WI38 (cell line): ENCODE measurements around the gene GFRAL.

Experiments
- H3K4me3 ChIP-seq: 2 replicates; pipeline ENCODE4 v1.5.1; 2011; ENCODE audit warnings: low read depth, mild to moderate bottlenecking, control low read depth, low read length
- CTCF ChIP-seq: IDR thresholded peaks from 2 replicates; pipeline ENCODE4 v1.5.1; 2012; ENCODE audit warnings: low read depth, mild to moderate bottlenecking, control low read depth, low read length

GFRAL gene

GRCh38 chr6:55449225-55449624 lies 122.0 kb downstream of the GFRAL start:
- no peak for TF ChIP-seq CTCF
- no peak overlapping the region for H3K4me3 ChIP-seq

- H3K4me3 ChIP-seq, result no peak overlapping the region
- TF ChIP-seq CTCF, result no peak
These were observed 122.7 kb downstream of the GFRAL start for GRCh38 chr6:55450005-55450404.
